Tibial nerve (tissue), 4 donors: ENCODE results near the gene MID1IP1.

ENCODE experiments used
- EP300 ChIP-seq, 2 donors: sonication (generic); formaldehyde crosslinking; IDR thresholded peaks; one replicate each; pipeline ENCODE4 v1.6.1; 2017; ENCODE audit warnings: antibody characterized with exemption in 2 of 2, mild to moderate bottlenecking in 1 of 2
- POLR2A ChIP-seq, 2 donors: fragments of 450-650 bp; IDR thresholded peaks; one replicate each; pipeline ENCODE4 v1.6.1; 2017; ENCODE audit warnings: antibody characterized with exemption in 2 of 2, mild to moderate bottlenecking in 2 of 2, moderate library complexity in 2 of 2
- TF ChIP-seq, protein P1 (sequence below), 5 experiments: fragments of 200-600 bp in 3 of 5; fragments of 450-650 bp in 2 of 5; sonication (generic) in 3 of 5; IDR thresholded peaks; one replicate each; pipeline ENCODE4 v1.5.1; 2016 to 2019; ENCODE audit warnings: antibody characterized with exemption in 5 of 5, mild to moderate bottlenecking in 3 of 5, moderate library complexity in 2 of 5

- TF ChIP-seq POLR2A (IDR thresholded peaks at IDR 0.05) (no peak), EP300 (IDR thresholded peaks at IDR 0.05) (no peak)
- TF ChIP-seq, protein P1, sequence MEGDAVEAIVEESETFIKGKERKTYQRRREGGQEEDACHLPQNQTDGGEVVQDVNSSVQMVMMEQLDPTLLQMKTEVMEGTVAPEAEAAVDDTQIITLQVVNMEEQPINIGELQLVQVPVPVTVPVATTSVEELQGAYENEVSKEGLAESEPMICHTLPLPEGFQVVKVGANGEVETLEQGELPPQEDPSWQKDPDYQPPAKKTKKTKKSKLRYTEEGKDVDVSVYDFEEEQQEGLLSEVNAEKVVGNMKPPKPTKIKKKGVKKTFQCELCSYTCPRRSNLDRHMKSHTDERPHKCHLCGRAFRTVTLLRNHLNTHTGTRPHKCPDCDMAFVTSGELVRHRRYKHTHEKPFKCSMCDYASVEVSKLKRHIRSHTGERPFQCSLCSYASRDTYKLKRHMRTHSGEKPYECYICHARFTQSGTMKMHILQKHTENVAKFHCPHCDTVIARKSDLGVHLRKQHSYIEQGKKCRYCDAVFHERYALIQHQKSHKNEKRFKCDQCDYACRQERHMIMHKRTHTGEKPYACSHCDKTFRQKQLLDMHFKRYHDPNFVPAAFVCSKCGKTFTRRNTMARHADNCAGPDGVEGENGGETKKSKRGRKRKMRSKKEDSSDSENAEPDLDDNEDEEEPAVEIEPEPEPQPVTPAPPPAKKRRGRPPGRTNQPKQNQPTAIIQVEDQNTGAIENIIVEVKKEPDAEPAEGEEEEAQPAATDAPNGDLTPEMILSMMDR (IDR thresholded peaks at IDR 0.05) = no peak
Measured at GRCh38 chrX:38807873-38808272, 6.6 kb downstream of the MID1IP1 start.
